Left lung (tissue), 14 donors: Measurements from ENCODE around the gene NPR1. TPM values are rescaled to one million over a fixed set of nuclear protein-coding genes. Genes with fewer than 3 reads are reported as not detected.

ENCODE experiments used
- ATAC-seq: fragments of 200-7000 bp; cut with Tn5 transposase; one replicate; pipeline ENCODE4 v1.9.1; 2020; ENCODE audit warnings: moderate library complexity
- DNase-seq, 4 donors: peaks; one replicate each; pipeline ENCODE4 v3.0.0-alpha.2; 2013 to 2020
- H3K27ac ChIP-seq, 2 donors: fragments of 200-600 bp; sonication (generic) in 1 of 2; one replicate each; pipeline versions ENCODE4 v1.5.0 to v1.8.0; 2020 to 2021
- H3K27me3 ChIP-seq, 2 donors: fragments of 200-600 bp; sonication (generic) in 1 of 2; one replicate each; pipeline versions ENCODE4 v1.5.0 to v1.8.0; 2020 to 2021
- H3K36me3 ChIP-seq, 2 donors: fragments of 200-600 bp; sonication (generic) in 1 of 2; one replicate each; pipeline versions ENCODE4 v1.5.0 to v1.8.0; 2020 to 2021
- H3K4me1 ChIP-seq, 2 donors: fragments of 200-600 bp; one replicate each; pipeline ENCODE4 v1.8.0; 2021
- H3K4me3 ChIP-seq, 2 donors: fragments of 200-600 bp; sonication (generic) in 1 of 2; one replicate each; pipeline versions ENCODE4 v1.5.0 to v1.8.0; 2020 to 2021; ENCODE audit warnings: mild to moderate bottlenecking in 1 of 2
- H3K9me3 ChIP-seq, 2 donors: fragments of 200-600 bp; sonication (generic) in 1 of 2; one replicate each; pipeline versions ENCODE4 v1.5.0 to v1.8.0; 2020 to 2021
- intact Hi-C, 2 donors: fragments of 100-400 bp; cut with DNase I; formaldehyde crosslinking; loops; one replicate each; pipeline versions ENCODE4 v1.11.2 to v1.14.2; 2022
- long read RNA-seq, 12 donors: library from polyadenylated mRNA in 2 of 12; unstranded in 2 of 12; transcript quantifications; one replicate each; pipeline ENCODE4 v2.0.0 and lab custom pipeline, GENCODE V29; 2019 to 2026
- polyA plus RNA-seq, 6 donors: library from polyadenylated mRNA; unstranded; fragments of 120-200 nt; gene quantifications; one replicate each; pipeline ENCODE4 v1.2.1, GENCODE V29; 2013; ENCODE audit not compliant: insufficient read length in 6 of 6
- total RNA-seq, 2 donors: library from RNA; stranded (reverse); fragmentation: NEBNext Ultra II Directional; extraction: Animal tissue kit (Norgen Biotek cat#: 25700); gene quantifications; one replicate each; pipeline ENCODE4 v1.2.1, GENCODE V29; 2021
- TF ChIP-seq, protein P1 (sequence below), 2 donors: fragments of 200-600 bp; sonication (generic) in 1 of 2; IDR thresholded peaks; one replicate each; pipeline versions ENCODE4 v1.5.0 to v1.8.0; 2021; ENCODE audit warnings: antibody characterized with exemption in 2 of 2
- donor health status: DM: no; HTN: yes; CAD: no.
- donor health status: DM: no; HTN: no; CAD: no.

The NPR1 gene
- 10 to 100 TPM; 26.9 to 45.2 TPM for total RNA-seq
- polyA plus RNA-seq = 10 to 100 TPM; 14.3 to 23.1 (median 17.4) TPM
- long read RNA-seq, donor 1, full-length matches to known transcripts = 2 of 2 reads
- long read RNA-seq, donor 1, partial matches to known transcripts = 0 of 2 reads
- long read RNA-seq, donor 1, other reads (novel, unspliced or antisense) = 0 of 2 reads
- long read RNA-seq, donor 2, full-length matches to known transcripts = 1 of 1 reads
- long read RNA-seq, donor 2, partial matches to known transcripts = 0 of 1 reads
- long read RNA-seq, donor 2, other reads (novel, unspliced or antisense) = 0 of 1 reads
- long read RNA-seq, donor 3, full-length matches to known transcripts = 2 of 2 reads
- long read RNA-seq, donor 3, partial matches to known transcripts = 0 of 2 reads
- long read RNA-seq, donor 3, other reads (novel, unspliced or antisense) = 0 of 2 reads
- long read RNA-seq, donor 4, partial matches to known transcripts = 2 of 3 reads
- long read RNA-seq, donor 4, other reads (novel, unspliced or antisense) = 1 of 3 reads
- long read RNA-seq, donor 5, full-length matches to known transcripts = 1 of 1 reads
- long read RNA-seq, donor 5, partial matches to known transcripts = 0 of 1 reads
- long read RNA-seq, donor 5, other reads (novel, unspliced or antisense) = 0 of 1 reads
- long read RNA-seq, donor 6, full-length matches to known transcripts = 1 of 1 reads
- long read RNA-seq, donor 6, partial matches to known transcripts = 0 of 1 reads
- long read RNA-seq, donor 6, other reads (novel, unspliced or antisense) = 0 of 1 reads
- long read RNA-seq, donor 7 = 0 reads
- long read RNA-seq, donor 8, partial matches to known transcripts = 5 of 5 reads
- long read RNA-seq, donor 8, other reads (novel, unspliced or antisense) = 0 of 5 reads
- long read RNA-seq, donor 9 = 0 reads
- long read RNA-seq, donor 10, full-length matches to known transcripts = 1 of 6 reads
- long read RNA-seq, donor 10, partial matches to known transcripts = 4 of 6 reads
- long read RNA-seq, donor 10, other reads (novel, unspliced or antisense) = 1 of 6 reads
- long read RNA-seq, donor 11 = 0 reads
- long read RNA-seq, donor 12, full-length matches to known transcripts = 1 of 6 reads
- long read RNA-seq, donor 12, partial matches to known transcripts = 5 of 6 reads
- long read RNA-seq, donor 12, other reads (novel, unspliced or antisense) = 0 of 6 reads

- H3K27me3 ChIP-seq = peaks cover 8 to 39% of the 10 kb centered on the region in 2 donors
- peak within 1 kb of the TSS; percentile 56 to 74 for H3K27ac ChIP-seq
- peaks cover 0 to 3% of the 10 kb centered on the region in 2 donors for H3K36me3 ChIP-seq
- H3K4me1 ChIP-seq = peaks cover 12 to 35% of the 10 kb centered on the region in 2 donors
- H3K9me3 ChIP-seq = no peaks in the 10 kb centered on the region
- intact Hi-C loops = loop anchor here in 1 of 2 donors (10.0 kb wide), 1 partner anchor 66 kb away; no protein-coding TSS in a partner anchor
- peak; percentile 35 to 84 (median 54) for DNase-seq
- ATAC-seq = peak; percentile 74
- H3K4me3 ChIP-seq = peak within 1 kb of the TSS; percentile 51 to 66
- TF ChIP-seq, protein P1, sequence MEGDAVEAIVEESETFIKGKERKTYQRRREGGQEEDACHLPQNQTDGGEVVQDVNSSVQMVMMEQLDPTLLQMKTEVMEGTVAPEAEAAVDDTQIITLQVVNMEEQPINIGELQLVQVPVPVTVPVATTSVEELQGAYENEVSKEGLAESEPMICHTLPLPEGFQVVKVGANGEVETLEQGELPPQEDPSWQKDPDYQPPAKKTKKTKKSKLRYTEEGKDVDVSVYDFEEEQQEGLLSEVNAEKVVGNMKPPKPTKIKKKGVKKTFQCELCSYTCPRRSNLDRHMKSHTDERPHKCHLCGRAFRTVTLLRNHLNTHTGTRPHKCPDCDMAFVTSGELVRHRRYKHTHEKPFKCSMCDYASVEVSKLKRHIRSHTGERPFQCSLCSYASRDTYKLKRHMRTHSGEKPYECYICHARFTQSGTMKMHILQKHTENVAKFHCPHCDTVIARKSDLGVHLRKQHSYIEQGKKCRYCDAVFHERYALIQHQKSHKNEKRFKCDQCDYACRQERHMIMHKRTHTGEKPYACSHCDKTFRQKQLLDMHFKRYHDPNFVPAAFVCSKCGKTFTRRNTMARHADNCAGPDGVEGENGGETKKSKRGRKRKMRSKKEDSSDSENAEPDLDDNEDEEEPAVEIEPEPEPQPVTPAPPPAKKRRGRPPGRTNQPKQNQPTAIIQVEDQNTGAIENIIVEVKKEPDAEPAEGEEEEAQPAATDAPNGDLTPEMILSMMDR (IDR thresholded peaks at IDR 0.05) = no peak
Observed at GRCh38 chr1:153678519-153679336, at the start of gene NPR1. TSS of gene NPR1 (plus strand) at chr1:153678688. CDS start at chr1:153679109, 421 bp downstream.

DNA sequence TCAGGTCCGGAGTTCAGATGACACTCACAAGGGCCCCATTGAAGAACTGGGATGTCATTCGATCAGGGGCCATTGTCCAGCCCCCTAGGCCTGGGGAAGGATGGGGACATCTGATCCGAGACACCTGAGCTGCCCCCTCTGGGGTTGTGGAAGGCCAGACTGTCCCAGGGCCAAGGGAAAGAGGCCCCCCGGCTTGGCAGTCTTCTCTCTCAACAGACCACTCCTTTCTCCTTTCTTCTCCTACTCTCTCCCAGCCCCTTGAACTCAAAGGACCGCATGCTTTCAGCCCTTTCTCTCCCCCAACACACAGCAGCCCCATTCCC lies 49.2 kb upstream of the NPR1 start:
- DNase-seq = peak in 1 of 4 donors; percentile 27
- intact Hi-C loops = no loop called here
- TF ChIP-seq, protein P1 (IDR thresholded peaks at IDR 0.05) = no peak
- H3K4me3 ChIP-seq = no peak overlapping the region
- H3K9me3 ChIP-seq = no peaks in the 10 kb centered on the region
- peaks cover 0 to 4% of the 10 kb centered on the region in 2 donors for H3K27me3 ChIP-seq
- H3K4me1 ChIP-seq = peaks cover 0 to 45% of the 10 kb centered on the region in 2 donors
- no peak overlapping the region for H3K27ac ChIP-seq
- no peaks in the 10 kb centered on the region for H3K36me3 ChIP-seq
- no peak for ATAC-seq

DNA sequence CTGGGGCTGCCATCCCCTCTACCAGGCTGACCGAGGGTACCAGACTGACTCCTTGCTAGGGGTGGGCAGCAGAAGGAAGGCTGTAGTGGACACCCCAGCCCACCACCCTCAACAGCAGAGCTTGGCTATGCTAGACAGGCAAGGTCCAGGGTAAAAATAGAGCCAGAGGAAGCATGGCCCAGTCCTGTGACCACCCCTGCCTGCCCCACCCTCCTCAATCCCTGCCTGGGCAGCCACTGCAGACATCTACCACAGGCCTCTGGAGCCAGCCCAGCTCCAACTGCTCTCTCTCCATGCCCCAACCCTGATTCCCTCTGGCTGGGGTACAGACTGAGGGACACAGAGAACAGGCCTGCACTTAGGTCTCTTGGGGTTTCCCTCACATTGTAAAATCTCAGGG lies 48.5 kb upstream of the NPR1 start:
- H3K27me3 ChIP-seq = peaks cover 0 to 4% of the 10 kb centered on the region in 2 donors
- intact Hi-C loops = no loop called here

GRCh38 chr1:153630384-153630783 lies 48.1 kb upstream of the NPR1 start:
- Histone ChIP-seq H3K27ac (peak overlapping the region in 1 of 2 donors; percentile 25), H3K4me3 (no peak overlapping the region), H3K4me1 (peaks cover 5 to 43% of the 10 kb centered on the region in 2 donors), H3K27me3 (peaks cover 0 to 4% of the 10 kb centered on the region in 2 donors), H3K9me3 (no peaks in the 10 kb centered on the region), H3K36me3 (peaks cover 0 to 2% of the 10 kb centered on the region in 2 donors)
- DNase-seq (peak in 1 of 4 donors; percentile 34), ATAC-seq (no peak)
- intact Hi-C loops = no loop called here
- TF ChIP-seq, protein P1 (IDR thresholded peaks at IDR 0.05) = no peak

More for the DNA sequence above, 48.5 kb upstream of the NPR1 start:
- peak in 1 of 4 donors; percentile 45 for DNase-seq
- H3K4me3 ChIP-seq = no peak overlapping the region
- no peaks in the 10 kb centered on the region for H3K36me3 ChIP-seq
- no peak for ATAC-seq
- peak overlapping the region in 1 of 2 donors; percentile 25 for H3K27ac ChIP-seq
- peaks cover 1 to 43% of the 10 kb centered on the region in 2 donors for H3K4me1 ChIP-seq
- no peaks in the 10 kb centered on the region for H3K9me3 ChIP-seq
- TF ChIP-seq, protein P1 (IDR thresholded peaks at IDR 0.05) = no peak
